OCI-LY3 (cell line): ENCODE data around the gene STK33.

Experiments
- H2AFZ ChIP-seq: fragments of 200-600, 300-600 bp; shearing (Covaris generic); 2 replicates; pipeline ENCODE4 v1.6.0; 2014; ENCODE audit warnings: antibody characterized with exemption, low read depth, low read length
- H3K27ac ChIP-seq: fragments of 200-600, 300-600 bp; sonication (generic); 2 replicates; pipeline ENCODE4 v1.5.1; 2014; ENCODE audit warnings: mild to moderate bottlenecking, low read length, moderate library complexity, mixed read lengths
- H3K27me3 ChIP-seq: fragments of 200-600, 300-600 bp; sonication (generic); 2 replicates; pipeline ENCODE4 v1.6.1; 2014; ENCODE audit warnings: low read depth, low read length, mixed read lengths
- H3K36me3 ChIP-seq: fragments of 200-600, 300-600 bp; sonication (generic); replicated peaks from 2 replicates; pipeline ENCODE3; 2014; ENCODE audit warnings: low read depth, low read length, mixed read lengths
- H3K4me1 ChIP-seq: fragments of 300-600, 200-600 bp; sonication (generic); 2 replicates; pipeline ENCODE4 v1.6.1; 2014; ENCODE audit warnings: low read length, mixed read lengths
- H3K4me2 ChIP-seq: fragments of 200-600, 300-600 bp; sonication (generic); 2 replicates; pipeline ENCODE4 v1.6.1; 2014; ENCODE audit warnings: low read length, mixed read lengths
- H3K4me3 ChIP-seq: fragments of 300-600, 200-600 bp; sonication (generic); 2 replicates; pipeline ENCODE4 v1.5.1; 2014; ENCODE audit warnings: antibody characterized with exemption, mild to moderate bottlenecking, low read length, moderate library complexity
- H3K79me2 ChIP-seq: fragments of 300-600, 200-600 bp; shearing (Covaris generic); 2 replicates; pipeline ENCODE4 v1.6.1; 2014; ENCODE audit warnings: mild to moderate bottlenecking, low read length, mixed read lengths
- H3K9ac ChIP-seq: fragments of 300-600, 200-600 bp; shearing (Covaris generic); 2 replicates; pipeline ENCODE4 v1.6.0; 2014; ENCODE audit warnings: mild to moderate bottlenecking, low read length, moderate library complexity
- H3K9me3 ChIP-seq: fragments of 200-600, 300-600 bp; shearing (Covaris generic); 2 replicates; pipeline ENCODE4 v1.6.1; 2014; ENCODE audit warnings: low read length, mixed read lengths; ENCODE audit not compliant: insufficient read depth
- H4K20me1 ChIP-seq: fragments of 200-600, 300-600 bp; sonication (generic); 2 replicates; pipeline ENCODE4 v1.6.1; 2016; ENCODE audit warnings: low read length, mixed read lengths; ENCODE audit not compliant: insufficient read depth
- CTCF ChIP-seq: fragments of 200-600, 300-600 bp; sonication (generic); IDR thresholded peaks from 2 replicates; pipeline ENCODE4 v1.5.1; 2014; ENCODE audit warnings: antibody characterized with exemption, low read length, low read depth
- EZH2phosphoT487 ChIP-seq: fragments of 200-600 bp; shearing (Covaris generic); IDR thresholded peaks from 2 replicates; pipeline ENCODE4 v1.6.1; 2018; ENCODE audit warnings: antibody characterized with exemption, mixed run types, low read depth

The STK33 gene

GRCh38 chr11:8426076-8426475 lies 168.0 kb downstream of the STK33 start:
- no peak overlapping the region for H3K9ac ChIP-seq
- no peak overlapping the region for H3K4me3 ChIP-seq
- no peak for TF ChIP-seq EZH2phosphoT487
- TF ChIP-seq CTCF, result no peak
- no peak overlapping the region for H2AFZ ChIP-seq
- no peak overlapping the region for H3K27ac ChIP-seq
- no peaks in the 10 kb centered on the region for H3K9me3 ChIP-seq
- H4K20me1 ChIP-seq, result no peaks in the 10 kb centered on the region
- no peak overlapping the region for H3K4me2 ChIP-seq
- H3K79me2 ChIP-seq, result no peaks in the 10 kb centered on the region
- H3K36me3 ChIP-seq, result peaks cover 3% of the 10 kb centered on the region
- H3K4me1 ChIP-seq, result peaks cover 8% of the 10 kb centered on the region; the same call in 1 of the 2 replicates
- H3K27me3 ChIP-seq, result no peaks in the 10 kb centered on the region

GRCh38 chr11:8415195-8415594 lies 178.8 kb downstream of the STK33 start:
- Histone ChIP-seq H3K27me3 (no peaks in the 10 kb centered on the region), H3K9ac (no peak overlapping the region), H4K20me1 (no peaks in the 10 kb centered on the region), H3K4me2 (no peak overlapping the region), H3K27ac (no peak overlapping the region), H3K4me1 (no peaks in the 10 kb centered on the region), H3K36me3 (no peaks in the 10 kb centered on the region), H3K79me2 (no peaks in the 10 kb centered on the region), H3K9me3 (no peaks in the 10 kb centered on the region), H3K4me3 (no peak overlapping the region), H2AFZ (no peak overlapping the region)
- TF ChIP-seq EZH2phosphoT487, result no peak
- no peak for TF ChIP-seq CTCF

- Histone ChIP-seq H3K4me1 (no peaks in the 10 kb centered on the region), H3K27ac (no peak overlapping the region), H3K4me3 (no peak overlapping the region), H3K4me2 (no peak overlapping the region), H3K36me3 (no peaks in the 10 kb centered on the region), H3K9ac (no peak overlapping the region), H4K20me1 (no peaks in the 10 kb centered on the region), H3K27me3 (no peaks in the 10 kb centered on the region), H2AFZ (no peak overlapping the region), H3K79me2 (no peaks in the 10 kb centered on the region), H3K9me3 (no peaks in the 10 kb centered on the region)
- TF ChIP-seq EZH2phosphoT487 (no peak), CTCF (no peak)
Measured at GRCh38 chr11:8408151-8408941, 185.7 kb downstream of the STK33 start.

GRCh38 chr11:8403310-8403709 lies 190.7 kb downstream of the STK33 start:
- TF ChIP-seq CTCF, result no peak
- no peak for TF ChIP-seq EZH2phosphoT487
- Histone ChIP-seq H3K27ac (no peak overlapping the region), H3K4me3 (no peak overlapping the region)

More at GRCh38 chr11:8403310-8403709, 190.7 kb downstream of the STK33 start:
- Histone ChIP-seq H3K79me2 (no peaks in the 10 kb centered on the region), H3K9ac (no peak overlapping the region), H3K9me3 (no peaks in the 10 kb centered on the region), H3K4me2 (no peak overlapping the region), H4K20me1 (no peaks in the 10 kb centered on the region), H3K27me3 (no peaks in the 10 kb centered on the region), H3K4me1 (no peaks in the 10 kb centered on the region), H3K36me3 (no peaks in the 10 kb centered on the region), H2AFZ (no peak overlapping the region)
